Kidney (tissue), 14 donors: ENCODE data around the gene STX3. TPM values are rescaled to one million over a fixed set of nuclear protein-coding genes. Genes with fewer than 3 reads are reported as not detected.
"Not testable (repeated sequence)": the region's sequence is repeated elsewhere in the genome, so short reads cannot be mapped to it uniquely, and the experiment has no call there.

Source experiments
- DNase-seq, 5 donors: peaks; one replicate each; pipeline ENCODE4 v3.0.0-alpha.2; 2013 to 2020
- FAIRE-seq: peaks from 2 replicates; lab custom pipeline; 2012; peaks lifted over from hg19 to GRCh38; lab: Jason Lieb, UNC
- H3K27ac ChIP-seq, 2 donors: one replicate each; pipeline ENCODE4 v1.7.0; 2013; ENCODE audit warnings: low read depth in 2 of 2, low read length in 2 of 2, inconsistent platforms in 1 of 2
- H3K27me3 ChIP-seq: one replicate; pipeline ENCODE4 v1.7.1; 2013; ENCODE audit warnings: low read length, inconsistent platforms; ENCODE audit not compliant: control insufficient read depth, insufficient read depth
- H3K36me3 ChIP-seq, 3 donors: one replicate each; pipeline versions ENCODE4 v1.7.0 to v1.7.1; 2013; ENCODE audit warnings: low read length in 3 of 3, control low read depth in 1 of 3, inconsistent platforms in 1 of 3; ENCODE audit not compliant: insufficient read depth in 3 of 3, control insufficient read depth in 2 of 3
- H3K4me1 ChIP-seq, 3 donors: one replicate each; pipeline versions ENCODE4 v1.7.0 to v1.7.1; 2013; ENCODE audit warnings: low read length in 3 of 3, inconsistent platforms in 1 of 3, low read depth in 1 of 3; ENCODE audit not compliant: control insufficient read depth in 2 of 3, insufficient read depth in 2 of 3
- H3K4me3 ChIP-seq, 3 donors: one replicate each; pipeline versions ENCODE4 v1.7.0 to v1.8.1; 2013; ENCODE audit warnings: low read length in 3 of 3, control low read depth in 1 of 3, inconsistent platforms in 1 of 3
- H3K9ac ChIP-seq, 3 donors: one replicate each; pipeline versions ENCODE4 v1.7.0 to v1.7.1; 2013; ENCODE audit warnings: low read length in 3 of 3, control low read depth in 1 of 3, inconsistent platforms in 1 of 3
- H3K9me3 ChIP-seq, 3 donors: one replicate each; pipeline versions ENCODE4 v1.7.0 to v1.7.1; 2013; ENCODE audit warnings: low read length in 3 of 3, control low read depth in 1 of 3, inconsistent platforms in 1 of 3; ENCODE audit not compliant: control insufficient read depth in 2 of 3, insufficient read depth in 1 of 3
- intact Hi-C: fragments of 100-400 bp; cut with DNase I; formaldehyde crosslinking; loops from one replicate; pipeline ENCODE4 v1.11.1; 2022
- polyA plus RNA-seq: library from polyadenylated mRNA; stranded (reverse); fragments of 350-450 nt; fragmentation: Illumina TruSeq; extraction: RNeasy Lipid Tissue Mini Kit (QIAGEN cat#74804); gene quantifications from one replicate; pipeline ENCODE4 v1.2.3, GENCODE V29; 2014; ENCODE audit warnings: low read depth, low replicate concordance; ENCODE audit not compliant: insufficient read depth
- total RNA-seq: library from RNA; stranded (reverse); fragmentation: NEBNext Ultra II Directional; extraction: Animal tissue kit (Norgen Biotek cat#: 25700); gene quantifications from one replicate; pipeline ENCODE4 v1.2.1, GENCODE V29; 2021
- TF ChIP-seq, protein P1 (sequence below): IDR thresholded peaks from 3 replicates; pipeline ENCODE4 v1.5.1; 2012; ENCODE audit warnings: mild to moderate bottlenecking, moderate library complexity, borderline replicate concordance; ENCODE audit not compliant: insufficient read depth; ENCODE audit errors: extremely low read depth
- donor health status: control.
- donor health status: control.
- donor health status: control.
- donor health status: control.
- donor health status: control.
- donor health status: DM: yes; HTN: yes; CAD: no.
- donor health status: Normal renal cell carcinoma (clear cell type).

STX3 gene
- total and polyA plus RNA-seq, 2 donors from 2014 or later, result 43.2 to 57.2 TPM

- peaks cover 0 to 2% (median 0%) of the 10 kb centered on the region in 3 donors for H3K4me1 ChIP-seq
- no peaks in the 10 kb centered on the region for H3K27me3 ChIP-seq
- TF ChIP-seq, protein P1, sequence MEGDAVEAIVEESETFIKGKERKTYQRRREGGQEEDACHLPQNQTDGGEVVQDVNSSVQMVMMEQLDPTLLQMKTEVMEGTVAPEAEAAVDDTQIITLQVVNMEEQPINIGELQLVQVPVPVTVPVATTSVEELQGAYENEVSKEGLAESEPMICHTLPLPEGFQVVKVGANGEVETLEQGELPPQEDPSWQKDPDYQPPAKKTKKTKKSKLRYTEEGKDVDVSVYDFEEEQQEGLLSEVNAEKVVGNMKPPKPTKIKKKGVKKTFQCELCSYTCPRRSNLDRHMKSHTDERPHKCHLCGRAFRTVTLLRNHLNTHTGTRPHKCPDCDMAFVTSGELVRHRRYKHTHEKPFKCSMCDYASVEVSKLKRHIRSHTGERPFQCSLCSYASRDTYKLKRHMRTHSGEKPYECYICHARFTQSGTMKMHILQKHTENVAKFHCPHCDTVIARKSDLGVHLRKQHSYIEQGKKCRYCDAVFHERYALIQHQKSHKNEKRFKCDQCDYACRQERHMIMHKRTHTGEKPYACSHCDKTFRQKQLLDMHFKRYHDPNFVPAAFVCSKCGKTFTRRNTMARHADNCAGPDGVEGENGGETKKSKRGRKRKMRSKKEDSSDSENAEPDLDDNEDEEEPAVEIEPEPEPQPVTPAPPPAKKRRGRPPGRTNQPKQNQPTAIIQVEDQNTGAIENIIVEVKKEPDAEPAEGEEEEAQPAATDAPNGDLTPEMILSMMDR, result no peak
- no peak overlapping the region for H3K9ac ChIP-seq
- no peak overlapping the region for H3K4me3 ChIP-seq
- DNase-seq, result peak in 2 of 5 donors; percentile 29 to 40
- no peak for FAIRE-seq
- H3K9me3 ChIP-seq, result no peaks in the 10 kb centered on the region
- no peaks in the 10 kb centered on the region for H3K36me3 ChIP-seq
- intact Hi-C loops, result no loop called here
- no peak overlapping the region for H3K27ac ChIP-seq
Observed at GRCh38 chr11:59849129-59849528, 94.0 kb downstream of the STX3 start.

GRCh38 chr11:59849551-59849950 is 94.4 kb downstream of the STX3 start:
- H3K9ac ChIP-seq, H3K27ac ChIP-seq, H3K4me1 ChIP-seq, FAIRE-seq, H3K27me3 ChIP-seq, DNase-seq, H3K36me3 ChIP-seq, intact Hi-C loops, H3K9me3 ChIP-seq, H3K4me3 ChIP-seq: not testable (repeated sequence)

- H3K9ac ChIP-seq, H3K27me3 ChIP-seq, H3K9me3 ChIP-seq, FAIRE-seq, H3K4me3 ChIP-seq, H3K4me1 ChIP-seq, DNase-seq, H3K36me3 ChIP-seq, H3K27ac ChIP-seq, intact Hi-C loops: not testable (repeated sequence)
Observed at GRCh38 chr11:59851416-59851815, 96.2 kb downstream of the STX3 start.

DNA sequence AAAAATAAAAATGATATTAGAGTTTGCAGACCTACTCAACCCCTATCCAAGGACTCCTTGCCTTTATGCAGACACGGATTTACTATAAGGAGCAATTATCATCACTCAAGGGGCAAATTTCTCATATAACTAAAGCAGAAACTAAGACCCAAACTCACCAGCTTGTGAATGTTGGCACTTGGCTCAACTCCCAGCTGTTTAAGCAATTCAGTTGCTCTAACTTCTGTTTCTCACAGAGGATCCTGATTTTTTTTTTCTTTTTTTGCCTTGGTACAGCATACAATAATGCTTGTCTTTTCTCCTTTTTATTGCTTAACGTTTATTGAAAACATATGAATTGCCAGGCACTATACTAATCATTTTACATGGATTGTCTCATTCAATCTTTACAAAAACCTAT is 99.7 kb downstream of the STX3 start:
- TF ChIP-seq, protein P1, result no peak
- no peaks in the 10 kb centered on the region for H3K9me3 ChIP-seq
- no peaks in the 10 kb centered on the region for H3K27me3 ChIP-seq
- no peak overlapping the region for H3K4me3 ChIP-seq
- H3K27ac ChIP-seq, result no peak overlapping the region
- intact Hi-C loops, result no loop called here
- DNase-seq (no peak), FAIRE-seq (no peak)
- no peaks in the 10 kb centered on the region for H3K4me1 ChIP-seq
- no peak overlapping the region for H3K9ac ChIP-seq
- no peaks in the 10 kb centered on the region for H3K36me3 ChIP-seq

Other genes with a start within 250 kb of the STX3 start
- not detected for gene OR4D9, start 243.8 kb upstream of the STX3 start, total RNA-seq
- not detected for gene OR4D9, start 243.8 kb upstream of the STX3 start, polyA plus RNA-seq
- 53.8 TPM for gene OSBP, start 139.6 kb upstream of the STX3 start, total RNA-seq
- gene OSBP, start 139.6 kb upstream of the STX3 start, polyA plus RNA-seq, result 25.9 TPM
- 35.4 TPM for gene PATL1, start 86.3 kb upstream of the STX3 start, total RNA-seq
- 12.3 TPM for gene PATL1, start 86.3 kb upstream of the STX3 start, polyA plus RNA-seq
- gene OR10V1, start 41.5 kb upstream of the STX3 start, total RNA-seq, result not detected
- not detected for gene OR10V1, start 41.5 kb upstream of the STX3 start, polyA plus RNA-seq
- gene MRPL16, start 55.4 kb downstream of the STX3 start, total RNA-seq, result 38.0 TPM
- 109 TPM for gene MRPL16, start 55.4 kb downstream of the STX3 start, polyA plus RNA-seq
- gene CBLIF, start 90.1 kb downstream of the STX3 start, total RNA-seq, result not detected
- not detected for gene CBLIF, start 90.1 kb downstream of the STX3 start, polyA plus RNA-seq
- 1.8 TPM for gene TCN1, start 111.1 kb downstream of the STX3 start, total RNA-seq
- gene TCN1, start 111.1 kb downstream of the STX3 start, polyA plus RNA-seq, result not detected
- gene OOSP3, start 123.4 kb downstream of the STX3 start, total RNA-seq, result not detected
- gene OOSP3, start 123.4 kb downstream of the STX3 start, polyA plus RNA-seq, result not detected
- not detected for gene OOSP1, start 183.1 kb downstream of the STX3 start, total RNA-seq
- not detected for gene OOSP1, start 183.1 kb downstream of the STX3 start, polyA plus RNA-seq
- not detected for gene OOSP4A, start 208.7 kb downstream of the STX3 start, total RNA-seq
- not detected for gene OOSP4A, start 208.7 kb downstream of the STX3 start, polyA plus RNA-seq